ENCODE measurements around the gene IKBKG. TPM values are rescaled to one million over a fixed set of nuclear protein-coding genes. Genes with fewer than 3 reads are reported as not detected.

The IKBKG gene
- total and polyA plus RNA-seq, 2 of the 13 experiments (the other 11 are each of a cell fraction or from before 2014, with no cell fraction given) = 30.6 to 44.3 TPM

- in situ Hi-C loops (cut with HindIII; ENCODE audit: extremely low pct_ligation_motif_present, low pct_unique_long_range_greater_than_20kb) (loop anchor here (25.0 kb wide), 1 partner anchor 243 kb away; the partner anchor contains the start of gene SMIM9), intact Hi-C loops (cut with micrococcal nuclease; ENCODE audit: unreplicated experiment) (no loop called here)
- Histone ChIP-seq H3K4me3 (replicated peaks in 1 of 3; ENCODE audit: insufficient read depth in 1 of 3, low read depth in 2 of 3, low read length in 3 of 3) (no peak overlapping the region), H3K79me2 (ENCODE audit: insufficient read depth, low read length) (no peaks in the 10 kb centered on the region), H3K27ac (ENCODE audit: extremely low read length, insufficient read depth, low read length) (no peak overlapping the region), H3K4me2 (ENCODE audit: low read depth, low read length) (no peak overlapping the region), H4K20me1 (ENCODE audit: insufficient read depth, low read length) (no peaks in the 10 kb centered on the region), H3K9me3 (ENCODE audit: low read length) (no peaks in the 10 kb centered on the region), H3K9ac (ENCODE audit: insufficient read depth, low read depth, low read length) (no peak overlapping the region), H3K4me1 (ENCODE audit: insufficient read depth, low read length) (no peaks in the 10 kb centered on the region), H3K27me3 (ENCODE audit: control insufficient read depth in 1 of 2, insufficient read depth in 2 of 2, low read length in 2 of 2) (0 out of 5 replicates have a peak, but pooled peaks cover 0 to 6% of the 10 kb centered on the region in 2 experiments), H3K36me3 (replicated peaks in 1 of 2; ENCODE audit: control insufficient read depth in 1 of 2, insufficient read depth in 2 of 2, low read length in 2 of 2) (no peaks in the 10 kb centered on the region), H2AFZ (ENCODE audit: low read length) (no peak overlapping the region)
- FAIRE-seq (no peak), DNase-seq (ENCODE audit: low spot score) (no peak), ATAC-seq (no peak)
- no peak for TF ChIP-seq ZC3H13 (CRISPR knock-in tag; IDR thresholded peaks at IDR 0.05)
- POLR2A ChIA-PET = no interaction called here
- BruUV-seq (replicated peaks) = no TSS peak
- CTCF ChIA-PET (ENCODE audit: low intra/inter-chr PET ratio, low total read pairs) = no interaction called here
- WGBS (ENCODE audit: low lambda C conversion rate) = no CpG with 5 or more reads among the region's 4 CpGs
These were observed 47.1 kb downstream of the IKBKG start for GRCh38 chrX:154594491-154594890.

DNA sequence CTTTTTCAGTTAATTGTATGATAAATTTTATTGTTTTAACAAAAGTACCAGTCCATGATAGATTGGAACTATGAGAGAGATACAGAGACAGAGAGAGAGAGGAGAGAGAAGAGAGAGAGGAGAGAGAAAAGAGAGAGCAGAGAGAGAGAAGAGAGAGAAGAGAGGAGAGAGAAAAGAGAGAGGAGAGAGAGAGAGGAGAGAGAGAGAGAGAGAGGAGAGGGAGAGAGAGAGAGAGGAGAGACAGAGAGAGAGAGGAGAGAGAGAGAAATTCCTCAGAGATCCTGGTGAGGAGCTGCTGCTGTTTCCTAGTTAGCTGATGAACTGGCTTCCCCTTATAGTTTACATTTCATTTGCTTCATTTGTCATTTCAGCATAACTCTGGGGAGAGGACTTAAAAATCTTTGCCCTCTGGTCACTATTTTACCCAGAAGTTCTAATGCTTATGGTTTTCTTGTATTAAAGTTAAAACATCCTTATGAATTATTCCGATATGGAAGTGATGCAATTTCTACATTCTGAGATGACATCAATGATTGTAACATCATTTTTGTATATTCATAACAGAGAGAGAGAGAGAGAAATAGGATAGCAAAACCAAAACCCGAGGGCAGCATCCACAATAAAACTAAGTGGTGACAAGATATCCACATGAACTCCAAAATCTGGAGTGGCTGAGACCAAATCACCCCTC lies 48.3 kb downstream of the IKBKG start:
- in situ Hi-C loops (cut with HindIII; ENCODE audit: extremely low pct_ligation_motif_present, low pct_unique_long_range_greater_than_20kb) = loop anchor here (25.0 kb wide), 1 partner anchor 242 kb away; the partner anchor contains the start of gene SMIM9
- H3K4me1 ChIP-seq (ENCODE audit: insufficient read depth, low read length) = no peaks in the 10 kb centered on the region
- WGBS (ENCODE audit: low lambda C conversion rate) = 0% methylated on average over 2 of the region's 2 CpGs
- H3K36me3 ChIP-seq (replicated peaks in 1 of 2; ENCODE audit: control insufficient read depth in 1 of 2, insufficient read depth in 2 of 2, low read length in 2 of 2) = no peaks in the 10 kb centered on the region
- ATAC-seq (no peak), DNase-seq (ENCODE audit: low spot score) (no peak), FAIRE-seq (no peak)
- no peaks in the 10 kb centered on the region for H3K9me3 ChIP-seq (ENCODE audit: low read length)
- H3K4me2 ChIP-seq (ENCODE audit: low read depth, low read length) = no peak overlapping the region
- H4K20me1 ChIP-seq (ENCODE audit: insufficient read depth, low read length) = no peaks in the 10 kb centered on the region
- no TSS peak for BruUV-seq (replicated peaks)
- CTCF ChIA-PET (ENCODE audit: low intra/inter-chr PET ratio, low total read pairs) = no interaction called here
- no peaks in the 10 kb centered on the region for H3K79me2 ChIP-seq (ENCODE audit: insufficient read depth, low read length)
- no peak overlapping the region for H3K27ac ChIP-seq (ENCODE audit: extremely low read length, insufficient read depth, low read length)
- no peak overlapping the region for H3K9ac ChIP-seq (ENCODE audit: insufficient read depth, low read depth, low read length)
- H3K27me3 ChIP-seq (ENCODE audit: control insufficient read depth in 1 of 2, insufficient read depth in 2 of 2, low read length in 2 of 2) = 0 out of 5 replicates have a peak, but pooled peaks cover 0 to 6% of the 10 kb centered on the region in 2 experiments
- no peak overlapping the region for H2AFZ ChIP-seq (ENCODE audit: low read length)
- H3K4me3 ChIP-seq (replicated peaks in 1 of 3; ENCODE audit: insufficient read depth in 1 of 3, low read depth in 2 of 3, low read length in 3 of 3) = no peak overlapping the region
- intact Hi-C loops (cut with micrococcal nuclease; ENCODE audit: unreplicated experiment) = no loop called here
- TF ChIP-seq MIXL1 (CRISPR knock-in tag; IDR thresholded peaks at IDR 0.05) (no peak), BCLAF1 (IDR thresholded peaks at IDR 0.05) (no peak)
- POLR2A ChIA-PET = no interaction called here
